Measurements from ENCODE around the gene MYO5C. TPM values are rescaled to one million over a fixed set of nuclear protein-coding genes. Genes with fewer than 3 reads are reported as not detected.

MYO5C gene
- total and polyA plus RNA-seq, 2 donors (not counting 3 experiments of a cell fraction or from before 2014, with no cell fraction given), result 7.5 to 19.4 TPM

- CTCF ChIA-PET, result interaction anchor here (0.7 to 1.1 kb wide), 3 partner anchors 8 to 503 kb away, joined by 3 read pairs; no protein-coding TSS in a partner anchor
- no peak overlapping the region for H3K4me2 ChIP-seq (ENCODE audit: insufficient read depth, low read length)
Measured at GRCh38 chr15:52232327-52232726, 63.3 kb downstream of the MYO5C start.

GRCh38 chr15:52230073-52230472, 65.5 kb downstream of the MYO5C start:
- Histone ChIP-seq H3K36me3 (ENCODE audit: control insufficient read depth in 2 of 2, extremely low read depth in 1 of 2, insufficient read depth in 2 of 2, low read length in 2 of 2) (peaks cover 0 to 2% of the 10 kb centered on the region in 2 experiments), H3K27me3 (ENCODE audit: control insufficient read depth in 2 of 2, insufficient read depth in 2 of 2, low read length in 2 of 2) (no peaks in the 10 kb centered on the region), H3K4me3 (replicated peaks in 1 of 3; ENCODE audit: insufficient read depth in 1 of 3, low read depth in 1 of 3, low read length in 3 of 3) (no peak overlapping the region), H2AFZ (ENCODE audit: low read depth, low read length) (no peak overlapping the region), H3K9ac (replicated peaks; ENCODE audit: extremely low read depth, insufficient read depth, low read length) (no peak overlapping the region), H3K79me2 (ENCODE audit: control insufficient read depth, insufficient read depth, low read length) (no peaks in the 10 kb centered on the region), H3K9me1 (replicated peaks; ENCODE audit: control insufficient read depth, extremely low read depth, insufficient read depth, low read length) (no peaks in the 10 kb centered on the region), H3K4me1 (ENCODE audit: control insufficient read depth, extremely low read depth, insufficient read depth, low read length) (no peaks in the 10 kb centered on the region), H3K4me2 (ENCODE audit: insufficient read depth, low read length) (no peak overlapping the region), H3K27ac (ENCODE audit: insufficient read depth, low read depth, low read length) (no peak overlapping the region), H4K20me1 (replicated peaks; ENCODE audit: control insufficient read depth, extremely low read depth, insufficient read depth, low read length) (no peaks in the 10 kb centered on the region), H3K9me3 (replicated peaks; ENCODE audit: control insufficient read depth, insufficient read depth, low read length) (no peaks in the 10 kb centered on the region)
- BruUV-seq (replicated peaks), result no TSS peak
- CTCF ChIA-PET, result interaction anchor here (0.7 to 1.4 kb wide), 3 partner anchors 22 to 506 kb away, joined by 3 read pairs; no protein-coding TSS in a partner anchor
- TF ChIP-seq MAX (IDR thresholded peaks at IDR 0.05; ENCODE audit: insufficient read depth, insufficient read length), result no peak
- TF ChIP-seq EZH2 (IDR thresholded peaks at IDR 0.05; ENCODE audit: borderline replicate concordance, low read depth, low read length, severe bottlenecking), result no peak
- TF ChIP-seq CTCF (IDR thresholded peaks at IDR 0.05; ENCODE audit: extremely low read depth in 1 of 2, insufficient read depth in 1 of 2, low read depth in 1 of 2, low read length in 2 of 2), result no peak
- no peak for TF ChIP-seq JUN (IDR thresholded peaks at IDR 0.05; ENCODE audit: borderline replicate concordance, insufficient read depth, insufficient read length, low read depth)
- no peak for TF ChIP-seq MYC (IDR thresholded peaks at IDR 0.05; ENCODE audit: low read depth, low read length)
- no peak for TF ChIP-seq GATA2 (IDR thresholded peaks at IDR 0.05; ENCODE audit: insufficient read depth, insufficient read length, low read depth, low read length)
- no peak for TF ChIP-seq POLR2A (IDR thresholded peaks at IDR 0.05; ENCODE audit: low read depth, low read length)
- no peak for TF ChIP-seq FOS (IDR thresholded peaks at IDR 0.05; ENCODE audit: borderline replicate concordance, insufficient read depth, low read length)
- TF ChIP-seq POLR2AphosphoS5 (IDR thresholded peaks at IDR 0.05; ENCODE audit: insufficient read depth, low read depth, low read length), result no peak
- intact Hi-C loops (cut with micrococcal nuclease), result no loop called here
- dilution Hi-C loops (cut with MboI; ENCODE audit: extremely low pct_ligation_motif_present, low sequenced_read_pairs), result no loop called here
- FAIRE-seq (no peak), DNase-seq (ENCODE audit: low read depth, low spot score) (no peak)
- POLR2A ChIA-PET, result no interaction called here

More at GRCh38 chr15:52232327-52232726, 63.3 kb downstream of the MYO5C start:
- no peak overlapping the region for H2AFZ ChIP-seq (ENCODE audit: low read depth, low read length)
- H3K9me1 ChIP-seq (replicated peaks; ENCODE audit: control insufficient read depth, extremely low read depth, insufficient read depth, low read length), result no peaks in the 10 kb centered on the region
- H3K79me2 ChIP-seq (ENCODE audit: control insufficient read depth, insufficient read depth, low read length), result no peaks in the 10 kb centered on the region
- H4K20me1 ChIP-seq (replicated peaks; ENCODE audit: control insufficient read depth, extremely low read depth, insufficient read depth, low read length), result no peaks in the 10 kb centered on the region
- TF ChIP-seq POLR2A (IDR thresholded peaks at IDR 0.05; ENCODE audit: low read depth, low read length), result no peak
- no peak for TF ChIP-seq MAX (IDR thresholded peaks at IDR 0.05; ENCODE audit: insufficient read depth, insufficient read length)
- TF ChIP-seq MYC (IDR thresholded peaks at IDR 0.05; ENCODE audit: low read depth, low read length), result no peak
- no peak for TF ChIP-seq GATA2 (IDR thresholded peaks at IDR 0.05; ENCODE audit: insufficient read depth, insufficient read length, low read depth, low read length)
- TF ChIP-seq JUN (IDR thresholded peaks at IDR 0.05; ENCODE audit: borderline replicate concordance, insufficient read depth, insufficient read length, low read depth), result no peak
- TF ChIP-seq EZH2 (IDR thresholded peaks at IDR 0.05; ENCODE audit: borderline replicate concordance, low read depth, low read length, severe bottlenecking), result no peak
- TF ChIP-seq FOS (IDR thresholded peaks at IDR 0.05; ENCODE audit: borderline replicate concordance, insufficient read depth, low read length), result no peak
- H3K27ac ChIP-seq (ENCODE audit: insufficient read depth, low read depth, low read length), result no peak overlapping the region
- no peak overlapping the region for H3K9ac ChIP-seq (replicated peaks; ENCODE audit: extremely low read depth, insufficient read depth, low read length)
- DNase-seq (ENCODE audit: low read depth, low spot score), result no peak
- H3K4me1 ChIP-seq (ENCODE audit: control insufficient read depth, extremely low read depth, insufficient read depth, low read length), result no peaks in the 10 kb centered on the region
- peaks cover 0 to 5% of the 10 kb centered on the region in 2 experiments for H3K36me3 ChIP-seq (ENCODE audit: control insufficient read depth in 2 of 2, extremely low read depth in 1 of 2, insufficient read depth in 2 of 2, low read length in 2 of 2)
- intact Hi-C loops (cut with micrococcal nuclease) (no loop called here), dilution Hi-C loops (cut with MboI; ENCODE audit: extremely low pct_ligation_motif_present, low sequenced_read_pairs) (no loop called here)
- POLR2A ChIA-PET, result no interaction called here
- FAIRE-seq, result no peak
- H3K27me3 ChIP-seq (ENCODE audit: control insufficient read depth in 2 of 2, insufficient read depth in 2 of 2, low read length in 2 of 2), result no peaks in the 10 kb centered on the region
- no peaks in the 10 kb centered on the region for H3K9me3 ChIP-seq (replicated peaks; ENCODE audit: control insufficient read depth, insufficient read depth, low read length)
- H3K4me3 ChIP-seq (replicated peaks in 1 of 3; ENCODE audit: insufficient read depth in 1 of 3, low read depth in 1 of 3, low read length in 3 of 3), result no peak overlapping the region
- no TSS peak for BruUV-seq (replicated peaks)
